ENCODE measurements around the gene C1QTNF3. TPM values are rescaled to one million over a fixed set of nuclear protein-coding genes. Genes with fewer than 3 reads are reported as not detected.

The C1QTNF3 gene
- total RNA-seq, 4 donors from 2014 or later: 5.0 to 9.4 (median 7.0) TPM

DNA sequence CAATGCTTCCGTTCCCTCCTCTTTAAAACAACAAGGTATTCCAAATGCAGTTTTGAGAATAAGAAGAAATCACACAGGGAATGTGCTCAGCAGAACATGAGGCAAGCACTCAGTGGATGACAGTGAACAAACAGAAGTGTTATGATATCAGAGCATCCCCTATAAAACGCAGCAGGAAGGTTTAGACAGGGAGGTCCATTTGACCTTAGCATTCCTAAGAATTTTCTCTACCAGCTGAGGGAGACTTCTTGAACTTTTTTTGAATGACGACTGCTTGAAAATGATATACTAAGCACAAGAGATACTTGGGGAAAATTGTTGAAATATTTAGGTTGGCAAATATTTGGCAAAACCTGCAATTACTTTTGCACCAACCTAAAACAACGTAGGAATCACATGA lies 39.1 kb downstream of the C1QTNF3 start:
- Histone ChIP-seq H3K27me3 (no peaks in the 10 kb centered on the region), H3K4me1 (peaks cover 0 to 14% (median 8%) of the 10 kb centered on the region in 4 donors), H3K4me3 (no peak overlapping the region), H3K9me3 (no peaks in the 10 kb centered on the region), H3K27ac (no peak overlapping the region), H3K36me3 (peaks cover 0 to 34% (median 0%) of the 10 kb centered on the region in 3 donors)
- TF ChIP-seq, protein P1, sequence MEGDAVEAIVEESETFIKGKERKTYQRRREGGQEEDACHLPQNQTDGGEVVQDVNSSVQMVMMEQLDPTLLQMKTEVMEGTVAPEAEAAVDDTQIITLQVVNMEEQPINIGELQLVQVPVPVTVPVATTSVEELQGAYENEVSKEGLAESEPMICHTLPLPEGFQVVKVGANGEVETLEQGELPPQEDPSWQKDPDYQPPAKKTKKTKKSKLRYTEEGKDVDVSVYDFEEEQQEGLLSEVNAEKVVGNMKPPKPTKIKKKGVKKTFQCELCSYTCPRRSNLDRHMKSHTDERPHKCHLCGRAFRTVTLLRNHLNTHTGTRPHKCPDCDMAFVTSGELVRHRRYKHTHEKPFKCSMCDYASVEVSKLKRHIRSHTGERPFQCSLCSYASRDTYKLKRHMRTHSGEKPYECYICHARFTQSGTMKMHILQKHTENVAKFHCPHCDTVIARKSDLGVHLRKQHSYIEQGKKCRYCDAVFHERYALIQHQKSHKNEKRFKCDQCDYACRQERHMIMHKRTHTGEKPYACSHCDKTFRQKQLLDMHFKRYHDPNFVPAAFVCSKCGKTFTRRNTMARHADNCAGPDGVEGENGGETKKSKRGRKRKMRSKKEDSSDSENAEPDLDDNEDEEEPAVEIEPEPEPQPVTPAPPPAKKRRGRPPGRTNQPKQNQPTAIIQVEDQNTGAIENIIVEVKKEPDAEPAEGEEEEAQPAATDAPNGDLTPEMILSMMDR (IDR thresholded peaks at IDR 0.05): no peak
- TF ChIP-seq EP300 (IDR thresholded peaks at IDR 0.05) (no peak), POLR2A (IDR thresholded peaks at IDR 0.05) (no peak)
- 73 to 79% methylated on average over 4 of the region's 4 CpGs for WGBS, 2 donors
- DNase-seq (ENCODE audit: low spot score in 2 of 2): no peak

- Histone ChIP-seq H3K9me3 (no peaks in the 10 kb centered on the region), H3K36me3 (peaks cover 0 to 34% (median 0%) of the 10 kb centered on the region in 3 donors), H3K27ac (no peak overlapping the region), H3K27me3 (no peaks in the 10 kb centered on the region), H3K4me3 (no peak overlapping the region), H3K4me1 (peaks cover 0 to 10% (median 7%) of the 10 kb centered on the region in 4 donors)
- 94 to 96% methylated on average over 10 of the region's 10 CpGs for WGBS, 2 donors
- DNase-seq (ENCODE audit: low spot score in 2 of 2): no peak
- TF ChIP-seq, protein P1 (IDR thresholded peaks at IDR 0.05): no peak
- TF ChIP-seq EP300 (IDR thresholded peaks at IDR 0.05) (no peak), POLR2A (IDR thresholded peaks at IDR 0.05) (no peak)
These were observed 40.2 kb downstream of the C1QTNF3 start for GRCh38 chr5:34002629-34003328.

DNA sequence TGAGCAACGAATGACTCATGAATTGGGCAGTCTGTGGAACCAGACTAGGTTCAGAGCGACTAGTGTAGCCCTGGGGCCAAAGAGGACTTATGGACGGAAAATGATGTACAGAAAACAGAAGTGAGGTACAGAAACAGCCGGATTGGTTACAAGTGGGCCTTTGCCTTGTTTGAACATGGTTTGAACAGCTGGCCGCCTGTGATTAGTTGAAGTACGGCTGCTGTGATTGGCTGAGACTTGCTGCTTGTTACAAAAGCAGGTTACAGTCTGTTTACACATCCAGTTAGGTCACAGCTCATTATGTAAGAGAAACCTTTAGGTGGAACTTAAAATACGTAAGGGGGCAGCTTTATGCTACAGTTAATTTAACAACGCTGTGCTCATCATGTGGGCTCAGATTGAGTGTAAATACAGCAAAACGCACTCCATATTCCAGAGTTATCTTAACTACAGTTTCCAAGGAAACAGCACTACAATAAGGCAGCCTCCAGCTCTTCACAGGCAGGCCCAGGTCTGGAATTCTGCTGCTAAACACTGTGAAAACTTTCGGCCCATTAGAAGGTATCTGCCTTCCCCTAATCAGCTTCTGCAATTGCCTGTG lies 41.7 kb downstream of the C1QTNF3 start:
- Histone ChIP-seq H3K36me3 (peaks cover 0 to 34% (median 0%) of the 10 kb centered on the region in 3 donors), H3K27ac (no peak overlapping the region), H3K27me3 (no peaks in the 10 kb centered on the region), H3K4me1 (peaks cover 0 to 11% (median 2%) of the 10 kb centered on the region in 4 donors), H3K4me3 (no peak overlapping the region), H3K9me3 (no peaks in the 10 kb centered on the region)
- WGBS, 2 donors: 67 to 74% methylated on average over 10 of the region's 10 CpGs
- DNase-seq (ENCODE audit: low spot score in 2 of 2): no peak
- no peak for TF ChIP-seq EP300 (IDR thresholded peaks at IDR 0.05)
- no peak for TF ChIP-seq POLR2A (IDR thresholded peaks at IDR 0.05)
- TF ChIP-seq, protein P1 (IDR thresholded peaks at IDR 0.05): no peak

GRCh38 chr5:33999978-34000377 lies 43.0 kb downstream of the C1QTNF3 start:
- Histone ChIP-seq H3K9me3 (no peaks in the 10 kb centered on the region), H3K27ac (no peak overlapping the region), H3K4me3 (no peak overlapping the region), H3K4me1 (peaks cover 0 to 17% (median 2%) of the 10 kb centered on the region in 4 donors), H3K27me3 (no peaks in the 10 kb centered on the region), H3K36me3 (peaks cover 0 to 36% (median 0%) of the 10 kb centered on the region in 3 donors)
- 90 to 93% methylated on average over 4 of the region's 4 CpGs for WGBS, 2 donors
- no peak for DNase-seq (ENCODE audit: low spot score in 2 of 2)
- TF ChIP-seq, protein P1 (IDR thresholded peaks at IDR 0.05): no peak
- TF ChIP-seq EP300 (IDR thresholded peaks at IDR 0.05) (no peak), POLR2A (IDR thresholded peaks at IDR 0.05) (no peak)

Measured in tibial nerve (tissue), 4 donors.